HG03521 (cell line): Measurements from ENCODE around the gene ABTB1.

Experiments
- ATAC-seq: cut with Tn5 transposase; IDR thresholded peaks from one replicate; pipeline ENCODE4 v1.9.1; 2021; ENCODE audit warnings: mild to moderate bottlenecking, moderate library complexity; ENCODE audit not compliant: unreplicated experiment

ABTB1 gene

DNA sequence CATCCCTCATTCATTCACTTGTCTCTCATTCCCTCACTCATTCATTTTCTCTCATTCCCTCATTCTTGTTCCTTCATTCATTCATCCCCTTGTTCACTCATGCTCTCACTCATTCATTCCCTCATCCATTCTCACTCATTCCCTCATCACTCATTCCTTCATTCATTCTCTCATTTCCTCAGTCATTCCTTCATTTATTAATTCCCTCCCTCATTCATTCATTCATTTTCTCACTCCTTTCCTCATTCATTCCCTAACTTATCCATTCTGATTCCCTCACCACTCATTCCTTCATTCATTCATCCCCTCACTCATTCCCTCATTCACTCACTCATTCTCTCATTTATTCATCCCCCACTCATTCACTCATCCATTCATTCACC is 13.8 kb downstream of the ABTB1 start:
- no peak for ATAC-seq

DNA sequence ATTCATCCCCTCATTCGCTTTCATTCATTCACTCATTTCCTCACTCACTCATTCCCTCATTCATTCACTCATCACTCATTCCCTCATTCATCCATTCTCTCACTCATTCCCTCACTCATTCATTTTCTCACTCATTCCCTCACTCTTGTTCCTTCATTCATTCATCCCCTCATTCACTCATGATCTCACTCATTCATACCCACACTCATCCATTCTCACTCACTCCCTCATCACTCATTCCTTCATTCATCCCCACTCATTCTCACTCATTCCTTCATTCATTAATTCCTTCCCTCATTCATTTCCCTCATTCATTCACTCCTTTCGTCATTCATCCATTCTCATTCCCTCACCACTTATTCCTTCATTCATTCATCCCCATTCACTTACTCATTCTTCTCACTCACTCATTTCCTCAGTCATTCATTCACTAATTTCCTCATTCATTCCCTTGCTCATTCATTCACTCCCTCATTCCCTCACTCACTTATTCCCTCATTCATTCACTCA is 14.5 kb downstream of the ABTB1 start:
- ATAC-seq: no peak

- no peak for ATAC-seq
Observed at GRCh38 chr3:127688022-127688415, 15.3 kb downstream of the ABTB1 start.

GRCh38 chr3:127688416-127689265 is 15.9 kb downstream of the ABTB1 start:
- ATAC-seq: no peak

DNA sequence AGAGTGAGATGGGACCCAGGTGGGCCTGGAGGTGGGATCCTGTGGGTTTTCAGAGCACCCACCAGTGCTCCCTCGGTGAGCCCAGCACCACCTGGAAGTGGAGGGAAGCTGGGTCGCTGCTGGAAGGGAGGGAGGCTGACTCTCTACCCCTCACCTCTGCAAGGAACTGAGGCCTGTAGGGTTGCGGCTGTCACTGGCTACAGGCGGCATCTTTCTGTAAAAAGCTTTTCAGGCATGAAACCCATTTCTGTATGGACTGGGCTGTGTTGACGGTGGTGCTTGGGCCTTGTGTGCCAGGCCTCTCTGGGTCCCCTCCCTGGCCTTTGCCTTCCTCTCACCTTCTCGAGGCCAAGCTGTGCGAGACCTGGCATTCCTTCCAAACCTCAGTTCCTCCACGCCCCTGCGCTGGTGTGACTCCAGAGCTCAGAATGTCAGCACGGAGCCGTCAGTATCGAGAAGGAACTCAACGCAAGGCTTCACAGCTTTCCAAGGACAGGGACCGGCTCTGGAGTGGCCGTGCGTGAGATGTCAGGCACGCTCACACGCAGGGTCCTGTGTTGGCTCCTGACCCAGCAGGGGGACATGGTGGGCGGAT is 16.6 kb downstream of the ABTB1 start:
- ATAC-seq: no peak

DNA sequence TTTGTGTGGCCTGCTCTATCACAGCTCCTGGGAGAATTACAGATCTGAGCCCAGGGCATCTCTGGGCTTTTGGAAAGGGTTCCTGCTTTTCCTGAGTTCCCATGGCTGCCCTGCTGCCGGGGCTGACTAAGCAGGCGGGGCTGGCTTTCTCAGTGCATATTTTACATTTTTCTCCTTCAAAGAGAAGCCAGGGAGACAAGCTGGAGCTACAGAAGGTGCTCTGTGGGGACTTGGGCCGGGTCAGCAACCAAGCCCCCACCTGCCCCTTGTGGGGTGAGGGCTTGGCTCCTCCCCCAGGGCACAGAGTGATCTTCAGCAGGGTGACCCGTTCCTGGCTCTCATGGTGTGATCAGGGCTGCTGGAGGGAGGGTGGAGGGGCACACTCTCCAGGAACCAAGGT is 17.4 kb downstream of the ABTB1 start:
- ATAC-seq: no peak

- ATAC-seq: no peak
Observed at GRCh38 chr3:127690823-127691452, 18.2 kb downstream of the ABTB1 start.

DNA sequence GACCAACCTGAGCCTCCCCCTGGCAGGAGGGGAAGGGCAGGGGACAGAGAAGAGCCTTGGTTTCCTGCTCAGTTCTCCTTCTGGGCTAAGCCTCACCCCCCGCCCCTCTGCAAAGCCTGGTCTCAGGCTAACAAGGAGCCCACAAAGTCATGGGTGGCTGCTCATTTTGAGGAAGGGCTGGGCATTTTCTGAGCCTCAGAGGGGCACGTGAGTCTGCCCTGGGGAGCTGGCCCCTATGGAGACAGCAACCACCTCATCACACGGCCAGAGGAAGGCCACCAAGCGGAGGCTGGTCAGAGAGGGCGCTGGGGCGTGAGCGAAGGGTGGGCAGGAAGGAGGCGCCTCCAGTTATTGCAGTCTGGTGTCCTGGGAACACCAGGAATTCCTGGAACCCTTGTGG is 18.7 kb downstream of the ABTB1 start:
- ATAC-seq: no peak

DNA sequence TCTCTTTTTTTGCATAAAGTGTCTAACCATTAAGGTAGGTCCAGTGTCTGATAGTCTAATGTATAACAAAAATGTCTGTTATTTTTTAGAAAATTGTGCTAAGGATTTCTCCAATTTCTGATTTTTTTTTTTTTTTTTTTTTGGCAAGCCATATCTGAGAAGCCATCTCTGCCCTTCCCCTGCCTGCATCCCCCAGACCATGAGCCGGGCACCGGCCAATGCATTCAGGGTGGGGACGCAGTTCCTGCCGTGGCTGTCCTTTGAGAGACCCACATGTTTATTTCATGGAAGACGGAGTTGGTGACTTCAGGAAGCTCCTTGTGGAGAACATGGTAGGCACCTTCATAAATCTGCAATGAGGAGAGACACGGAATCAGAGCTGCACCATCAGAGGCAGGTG is 19.2 kb downstream of the ABTB1 start:
- ATAC-seq: no peak

GRCh38 chr3:127692501-127693335 is 20.0 kb downstream of the ABTB1 start:
- ATAC-seq: no peak

DNA sequence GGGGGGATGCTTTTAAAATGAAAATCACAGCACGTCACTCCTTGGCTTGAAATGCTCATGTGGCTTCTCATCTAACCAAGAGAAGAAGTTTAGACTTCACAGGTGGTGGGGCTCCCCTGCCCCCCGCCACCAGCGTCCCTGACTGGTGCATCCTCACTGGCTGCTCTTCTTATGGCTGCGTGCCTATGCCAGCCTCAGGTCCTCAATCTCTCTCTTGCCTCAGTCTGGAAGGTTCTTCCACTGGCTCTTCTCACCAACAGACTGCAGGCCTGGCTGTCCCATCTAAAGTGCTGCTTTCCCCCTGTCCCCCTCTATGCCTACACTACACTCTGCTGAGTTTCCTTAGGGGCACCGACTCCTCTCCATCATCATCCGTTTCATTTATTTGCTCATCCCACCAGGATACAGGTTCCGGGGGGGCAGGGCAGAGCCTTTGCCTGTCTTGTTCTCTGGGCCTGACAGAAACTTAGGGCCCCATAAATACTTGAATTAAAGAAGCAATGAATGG is 20.6 kb downstream of the ABTB1 start:
- no peak for ATAC-seq

DNA sequence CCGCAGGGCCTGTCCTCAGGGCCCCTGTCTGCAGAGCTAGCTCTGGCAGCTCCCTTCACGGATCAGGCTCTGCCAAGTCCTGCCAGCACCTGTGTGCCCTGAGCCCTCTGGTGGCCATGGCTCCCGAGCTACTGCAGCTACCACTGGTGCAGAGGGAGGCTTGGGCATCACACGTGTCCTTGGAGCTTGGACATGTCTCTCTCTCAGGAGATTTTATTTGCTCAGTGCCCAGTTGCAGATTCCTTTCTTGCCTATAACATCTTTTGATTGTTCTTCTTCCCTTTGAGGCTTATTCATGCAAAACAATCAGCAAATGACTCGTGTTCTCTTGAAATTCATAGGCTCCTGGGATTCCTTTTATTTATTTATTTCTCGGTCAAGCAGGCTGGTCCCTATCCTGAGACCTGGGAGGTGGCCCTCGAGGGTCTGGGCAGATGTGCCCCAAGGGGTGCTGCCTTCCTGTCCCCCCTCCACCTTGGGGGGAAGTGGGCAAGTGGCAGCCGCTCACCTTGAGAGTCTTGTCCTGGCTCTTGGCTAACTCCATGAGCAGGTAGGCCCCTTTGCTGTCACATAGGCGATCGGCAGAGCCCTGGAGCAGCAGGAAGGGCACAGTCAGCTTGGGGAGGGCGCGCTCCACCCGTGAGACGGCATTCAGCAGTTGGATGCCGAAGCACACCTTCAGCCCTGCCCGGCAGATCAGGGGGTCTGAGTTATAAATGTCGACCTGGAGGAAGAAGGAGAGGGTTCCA is 21.9 kb downstream of the ABTB1 start:
- ATAC-seq: no peak

GRCh38 chr3:127697551-127698240 is 24.9 kb downstream of the ABTB1 start:
- peak; percentile 54 for ATAC-seq

DNA sequence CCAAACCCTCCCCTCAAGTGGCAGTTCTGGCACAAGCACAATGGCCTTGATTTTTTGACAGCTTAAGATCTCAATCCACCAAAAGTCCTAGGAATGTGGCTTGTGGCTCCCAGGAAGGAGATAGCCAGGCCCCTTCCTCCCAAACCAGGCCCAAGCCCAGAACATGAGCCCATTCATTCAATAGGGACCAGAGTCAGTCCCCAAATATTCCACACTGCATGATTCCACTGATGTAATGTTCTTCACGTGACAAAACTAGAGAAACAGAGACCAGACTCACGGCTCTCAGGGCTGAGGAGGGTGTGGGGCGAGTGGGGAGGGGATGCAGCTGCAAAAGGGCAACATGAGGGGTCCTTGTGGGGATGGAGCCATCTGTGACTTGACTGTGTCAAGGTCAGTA is 25.5 kb downstream of the ABTB1 start:
- ATAC-seq: no peak

DNA sequence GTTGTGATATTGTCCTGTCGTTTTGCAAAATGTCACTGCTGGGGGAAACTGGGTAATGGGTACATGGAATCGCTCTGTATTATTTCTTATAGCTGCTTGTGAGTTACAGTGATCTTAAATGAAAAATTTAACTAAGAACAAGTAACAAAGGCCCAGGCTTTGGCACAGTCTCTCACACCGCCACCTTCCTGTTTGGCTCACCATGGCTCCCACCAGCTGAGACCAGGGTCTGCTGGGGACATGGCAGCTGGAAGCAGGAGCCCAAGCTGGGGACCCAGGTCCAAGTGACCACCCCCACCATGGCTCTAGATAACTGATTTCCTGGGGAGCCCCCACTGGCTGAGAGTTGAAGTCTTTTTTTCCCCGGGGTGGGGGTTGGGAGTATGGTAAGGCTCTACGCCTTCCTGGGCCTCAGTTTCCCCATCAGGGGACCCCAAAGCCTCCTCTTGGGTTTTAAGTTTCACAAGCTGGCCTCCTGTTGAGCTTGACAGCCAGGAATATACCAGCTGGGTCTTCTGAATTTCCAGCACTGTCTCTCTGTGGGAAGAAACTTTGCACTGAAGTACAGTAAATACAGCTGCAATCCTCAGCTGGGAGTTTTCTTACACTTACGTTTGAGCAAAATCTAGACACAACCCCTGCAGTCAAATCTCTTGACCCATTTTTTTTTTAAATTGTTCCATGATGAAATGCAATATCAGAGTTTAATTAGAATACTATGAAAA is 26.1 kb downstream of the ABTB1 start:
- ATAC-seq: no peak

DNA sequence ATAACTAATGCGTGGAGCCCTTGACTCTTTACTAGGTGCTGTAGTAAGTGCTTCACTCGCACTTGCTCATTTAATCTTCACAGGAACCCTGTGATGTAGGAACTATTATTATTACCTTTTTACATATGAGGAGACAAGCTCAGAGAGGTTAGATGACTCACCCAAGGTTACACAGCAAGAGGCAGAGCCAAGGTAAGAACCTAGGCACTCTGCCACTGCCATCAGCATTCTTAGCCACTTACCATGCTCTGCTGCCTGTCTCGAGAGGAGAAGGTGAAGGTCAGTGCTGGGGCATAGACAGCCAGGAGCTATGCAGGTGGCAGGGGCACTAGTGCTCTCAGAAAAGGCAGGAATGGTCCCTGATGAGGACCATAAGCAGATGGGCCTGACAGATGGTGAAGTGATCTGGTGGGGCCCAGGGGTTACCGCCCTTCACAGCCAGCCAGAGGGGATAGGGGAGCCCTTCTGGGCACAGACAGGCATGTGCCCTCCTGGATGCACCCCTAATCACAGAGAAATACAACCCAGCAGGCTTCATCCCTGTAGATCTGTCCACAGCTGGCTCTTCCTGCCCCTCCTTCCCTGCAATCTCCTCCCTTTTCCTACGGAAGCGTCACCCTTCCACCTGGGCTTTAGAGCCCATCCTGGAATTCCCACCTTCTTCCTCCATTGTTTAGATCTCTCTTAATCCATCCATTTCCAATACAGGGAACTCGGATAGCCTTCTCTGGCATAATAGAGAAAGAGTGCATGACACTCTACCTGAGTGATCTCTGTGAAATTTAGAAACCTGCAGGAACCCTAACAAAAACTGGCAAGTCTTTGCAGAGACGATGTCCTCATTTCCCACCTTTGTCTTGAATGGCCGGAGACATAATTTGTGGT is 26.9 kb downstream of the ABTB1 start:
- no peak for ATAC-seq

GRCh38 chr3:127700406-127700805 is 27.7 kb downstream of the ABTB1 start:
- ATAC-seq: no peak
